IPS-18c (cell line): ENCODE data around the gene AMBRA1.

ENCODE experiments used
- H3K4me3 ChIP-seq: 2 replicates; pipeline ENCODE4 v1.7.0; 2013; ENCODE audit warnings: low read depth, mild to moderate bottlenecking, low read length, moderate library complexity; ENCODE audit not compliant: insufficient read depth
- H3K9me3 ChIP-seq: one replicate; pipeline ENCODE4 v1.6.1; 2013; ENCODE audit warnings: mild to moderate bottlenecking, low read length, moderate library complexity; ENCODE audit not compliant: control insufficient read depth, insufficient read depth

AMBRA1 gene

DNA sequence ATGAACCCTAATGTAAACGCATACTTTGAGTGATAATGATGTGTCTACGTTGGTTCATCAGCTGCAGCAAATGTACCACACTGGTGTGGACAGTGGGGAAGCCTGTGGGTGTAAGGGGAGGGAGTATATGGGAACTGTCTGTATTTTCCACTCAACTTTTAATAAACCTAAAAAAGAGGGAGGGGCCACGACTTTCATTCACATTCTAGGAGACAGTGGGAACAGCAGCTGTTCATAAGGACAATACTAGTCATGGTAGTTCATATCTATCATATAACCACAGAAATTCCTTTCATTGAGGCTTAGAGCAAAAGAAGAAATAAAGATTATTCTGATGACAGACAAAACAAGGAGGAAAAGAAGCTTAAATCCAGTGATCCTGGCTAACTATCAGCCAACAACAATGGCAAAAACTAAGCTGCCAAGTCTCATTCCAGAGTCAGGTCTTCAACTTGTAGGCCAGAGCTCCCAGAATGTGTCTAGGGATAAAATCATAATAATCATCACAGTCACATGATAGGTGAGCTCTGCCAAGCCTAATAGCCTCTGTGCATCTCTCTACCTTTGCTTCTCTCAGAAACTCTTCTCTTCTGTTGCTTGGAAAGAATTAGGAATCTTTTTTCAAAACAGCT lies 142.9 kb downstream of the AMBRA1 start:
- H3K4me3 ChIP-seq = no peak overlapping the region
- H3K9me3 ChIP-seq = no peaks in the 10 kb centered on the region

DNA sequence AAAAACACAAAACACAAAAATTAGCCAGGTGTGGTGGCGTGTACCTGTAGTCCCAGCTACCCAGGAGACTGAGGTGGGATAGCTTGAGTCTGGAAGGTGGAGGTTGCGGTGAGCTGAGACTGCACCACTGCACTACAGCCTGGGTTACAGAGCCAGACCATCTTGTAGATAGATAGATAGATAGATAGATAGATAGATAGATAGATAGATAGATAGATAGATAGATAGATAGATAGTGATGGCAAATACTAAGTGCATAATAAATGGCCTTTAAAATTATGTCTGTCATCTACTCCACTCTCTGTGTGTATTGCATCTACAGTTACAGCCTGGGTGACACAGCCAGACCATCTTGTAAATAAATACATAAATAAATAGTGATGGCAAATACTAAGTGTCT lies 146.3 kb downstream of the AMBRA1 start:
- H3K9me3 ChIP-seq = no peaks in the 10 kb centered on the region

GRCh38 chr11:46445920-46446771 lies 147.7 kb downstream of the AMBRA1 start:
- Histone ChIP-seq H3K9me3 (no peaks in the 10 kb centered on the region), H3K4me3 (no peak overlapping the region)

More for the DNA sequence above, 146.3 kb downstream of the AMBRA1 start:
- H3K4me3 ChIP-seq = no peak overlapping the region

- Histone ChIP-seq H3K4me3 (no peak overlapping the region), H3K9me3 (no peaks in the 10 kb centered on the region)
These were observed 148.5 kb downstream of the AMBRA1 start for GRCh38 chr11:46445192-46445919.

GRCh38 chr11:46444305-46444704 lies 149.5 kb downstream of the AMBRA1 start:
- H3K4me3 ChIP-seq = no peak overlapping the region
- no peaks in the 10 kb centered on the region for H3K9me3 ChIP-seq

GRCh38 chr11:46438211-46438610 lies 155.6 kb downstream of the AMBRA1 start:
- Histone ChIP-seq H3K4me3 (no peak overlapping the region), H3K9me3 (no peaks in the 10 kb centered on the region)

- Histone ChIP-seq H3K4me3 (no peak overlapping the region), H3K9me3 (no peaks in the 10 kb centered on the region)
These were observed 156.6 kb downstream of the AMBRA1 start for GRCh38 chr11:46437122-46437689.

- no peaks in the 10 kb centered on the region for H3K9me3 ChIP-seq
- no peak overlapping the region for H3K4me3 ChIP-seq
These were observed 157.7 kb downstream of the AMBRA1 start for GRCh38 chr11:46436113-46436512.

DNA sequence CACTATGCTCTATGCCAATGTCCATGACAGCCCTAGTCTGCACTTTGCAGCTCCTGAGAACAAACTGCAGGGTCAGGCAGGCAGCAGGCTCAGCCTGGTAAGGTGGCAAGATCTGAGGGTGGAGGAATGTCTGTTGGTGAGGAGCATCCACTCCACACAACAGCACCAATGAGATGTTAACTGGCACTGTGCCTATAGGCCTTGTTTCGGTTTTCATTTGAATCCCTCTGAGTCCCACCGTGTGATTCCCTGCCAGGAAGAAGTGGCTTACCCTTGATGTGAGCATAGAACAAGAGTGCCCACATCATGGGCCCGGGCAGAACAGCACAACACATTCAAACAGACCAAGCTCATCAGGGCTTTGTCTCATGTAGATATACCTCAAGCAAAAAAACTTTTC lies 158.1 kb downstream of the AMBRA1 start:
- no peak overlapping the region for H3K4me3 ChIP-seq
- H3K9me3 ChIP-seq = no peaks in the 10 kb centered on the region

- Histone ChIP-seq H3K4me3 (no peak overlapping the region), H3K9me3 (no peaks in the 10 kb centered on the region)
These were observed 162.6 kb downstream of the AMBRA1 start for GRCh38 chr11:46431211-46431610.

DNA sequence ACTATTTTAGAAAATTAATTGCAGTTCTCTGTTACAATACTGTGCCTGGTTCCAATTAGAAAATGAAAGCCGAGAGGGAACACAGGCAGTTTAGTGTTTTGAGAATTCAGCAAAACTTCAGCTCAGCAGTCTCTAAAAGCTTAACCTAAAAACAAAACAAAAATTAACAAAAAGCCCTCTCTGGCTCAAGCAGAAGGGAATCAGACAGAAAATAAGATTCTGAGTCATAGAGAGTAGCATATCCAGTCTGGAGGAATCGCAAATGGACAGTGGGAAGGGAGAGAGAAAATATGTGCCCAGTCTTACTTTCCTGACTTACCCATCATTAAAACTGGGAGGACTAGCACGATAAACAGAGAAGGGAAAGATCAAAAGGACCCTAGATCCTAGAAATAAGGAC lies 164.1 kb downstream of the AMBRA1 start:
- H3K4me3 ChIP-seq = no peak overlapping the region

GRCh38 chr11:46427364-46427763 lies 166.5 kb downstream of the AMBRA1 start:
- no peaks in the 10 kb centered on the region for H3K9me3 ChIP-seq
- H3K4me3 ChIP-seq = no peak overlapping the region

More for the DNA sequence above, 164.1 kb downstream of the AMBRA1 start:
- no peaks in the 10 kb centered on the region for H3K9me3 ChIP-seq

DNA sequence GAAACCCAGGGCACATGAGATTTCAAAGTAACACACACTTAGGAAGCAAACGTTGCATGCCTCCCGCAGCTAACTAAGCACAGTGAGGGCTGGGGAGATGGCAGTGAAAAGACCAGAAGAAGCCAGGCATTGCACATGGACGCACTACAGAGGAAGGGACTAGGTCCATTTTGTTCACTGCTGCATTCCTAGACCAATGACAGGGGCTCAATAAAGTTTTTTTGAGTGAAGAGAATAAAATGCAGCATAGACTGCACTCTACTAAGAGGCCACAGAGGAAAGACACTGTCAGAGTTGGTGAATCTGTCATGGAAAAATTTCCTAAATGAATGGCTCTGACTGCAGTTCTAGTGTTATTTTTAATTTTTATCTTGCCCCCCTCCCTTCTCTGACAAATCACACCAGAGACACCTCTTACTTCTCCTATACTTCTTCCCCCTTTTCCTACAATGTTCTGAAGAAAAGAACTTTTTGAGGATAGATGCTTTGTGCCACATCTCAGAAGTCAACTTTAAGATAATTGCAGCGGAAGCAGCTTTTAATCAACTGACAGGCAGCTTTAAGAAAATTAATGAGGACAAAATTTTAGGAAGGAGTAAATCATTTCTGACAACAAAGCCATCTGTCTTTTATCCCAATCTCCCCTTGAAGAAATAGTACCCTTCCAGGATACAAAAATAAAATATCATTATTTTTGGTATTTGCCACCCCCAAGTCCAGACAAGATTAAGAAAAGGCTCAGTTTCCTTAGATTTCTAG lies 167.4 kb downstream of the AMBRA1 start:
- no peak overlapping the region for H3K4me3 ChIP-seq
- no peaks in the 10 kb centered on the region for H3K9me3 ChIP-seq

GRCh38 chr11:46422588-46422987 lies 171.2 kb downstream of the AMBRA1 start:
- H3K4me3 ChIP-seq = no peak overlapping the region
- H3K9me3 ChIP-seq = no peaks in the 10 kb centered on the region

- no peak overlapping the region for H3K4me3 ChIP-seq
- H3K9me3 ChIP-seq = no peaks in the 10 kb centered on the region
These were observed 172.5 kb downstream of the AMBRA1 start for GRCh38 chr11:46421257-46421880.

DNA sequence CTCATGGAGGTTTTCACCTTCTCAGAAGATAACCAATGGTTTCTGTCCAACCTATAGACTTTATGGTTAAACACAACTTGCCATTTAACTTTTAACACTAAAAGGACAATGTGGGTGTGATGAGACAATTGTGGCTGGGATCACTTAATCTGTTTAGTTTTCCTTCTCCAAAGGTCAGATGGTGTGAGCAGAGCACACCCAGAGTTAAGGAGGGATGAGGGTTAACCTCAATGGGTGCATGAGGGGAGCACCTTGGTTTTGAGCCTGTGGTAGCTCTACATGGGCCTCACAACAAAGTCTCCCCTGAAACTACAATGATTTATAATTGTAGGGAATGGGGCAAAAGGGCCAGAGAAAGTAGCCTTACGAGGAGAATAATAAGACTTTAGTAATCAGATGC lies 173.3 kb downstream of the AMBRA1 start:
- H3K9me3 ChIP-seq = no peaks in the 10 kb centered on the region

GRCh38 chr11:46418751-46419150 lies 175.1 kb downstream of the AMBRA1 start:
- Histone ChIP-seq H3K9me3 (no peaks in the 10 kb centered on the region), H3K4me3 (no peak overlapping the region)

More for the DNA sequence above, 173.3 kb downstream of the AMBRA1 start:
- no peak overlapping the region for H3K4me3 ChIP-seq
